ENCODE measurements around the gene BCR. TPM values are rescaled to one million over a fixed set of nuclear protein-coding genes. Genes with fewer than 3 reads are reported as not detected.

The BCR gene
- total RNA-seq, 2 donors from 2014 or later, result 27.0 to 41.3 TPM

DNA sequence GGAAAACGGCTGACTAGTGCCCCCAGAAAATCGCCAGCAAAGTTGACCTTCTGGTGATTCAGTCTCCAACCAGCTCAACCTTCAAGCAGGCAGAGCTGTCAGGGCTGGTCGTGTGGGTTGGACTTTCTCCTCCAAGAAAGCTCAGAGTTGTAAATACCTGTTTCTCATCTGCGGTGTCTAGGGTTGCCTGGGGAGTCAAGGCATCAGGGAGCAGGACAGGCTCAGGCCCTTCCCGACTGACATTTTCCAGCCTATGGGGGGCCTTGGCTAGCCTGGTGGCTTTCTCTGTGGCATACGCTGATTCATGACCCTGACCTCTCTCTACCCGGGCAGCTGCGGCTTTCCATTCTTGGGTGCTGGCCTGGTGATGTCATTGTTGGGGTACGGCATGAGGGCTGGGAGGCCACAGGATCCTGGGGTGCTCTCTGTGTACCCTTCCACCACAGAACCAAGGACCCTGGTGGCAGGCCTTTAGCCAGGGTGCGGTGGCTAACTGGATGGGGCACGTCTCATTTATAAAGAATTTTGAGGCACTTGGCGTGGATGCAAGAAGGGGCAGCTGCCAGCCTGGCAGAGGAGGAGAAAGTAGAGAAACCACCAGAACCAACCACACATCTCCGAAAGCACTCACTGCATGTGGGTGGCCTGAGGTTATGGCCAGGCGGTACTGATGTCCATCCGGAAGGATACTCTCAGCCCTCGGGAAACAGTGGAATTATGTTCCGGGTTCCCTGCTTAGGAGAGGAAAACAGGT is 64.9 kb downstream of the BCR start:
- H3K9me3 ChIP-seq, result no peaks in the 10 kb centered on the region
- H3K4me1 ChIP-seq, result peaks cover 0 to 8% of the 10 kb centered on the region in 2 donors
- no peaks in the 10 kb centered on the region for H3K27me3 ChIP-seq
- no peak overlapping the region for H3K27ac ChIP-seq
- H3K36me3 ChIP-seq, result no peaks in the 10 kb centered on the region
- no peak overlapping the region for H3K4me3 ChIP-seq
- no peak for DNase-seq (ENCODE audit: low spot score)
- TF ChIP-seq, protein P1, sequence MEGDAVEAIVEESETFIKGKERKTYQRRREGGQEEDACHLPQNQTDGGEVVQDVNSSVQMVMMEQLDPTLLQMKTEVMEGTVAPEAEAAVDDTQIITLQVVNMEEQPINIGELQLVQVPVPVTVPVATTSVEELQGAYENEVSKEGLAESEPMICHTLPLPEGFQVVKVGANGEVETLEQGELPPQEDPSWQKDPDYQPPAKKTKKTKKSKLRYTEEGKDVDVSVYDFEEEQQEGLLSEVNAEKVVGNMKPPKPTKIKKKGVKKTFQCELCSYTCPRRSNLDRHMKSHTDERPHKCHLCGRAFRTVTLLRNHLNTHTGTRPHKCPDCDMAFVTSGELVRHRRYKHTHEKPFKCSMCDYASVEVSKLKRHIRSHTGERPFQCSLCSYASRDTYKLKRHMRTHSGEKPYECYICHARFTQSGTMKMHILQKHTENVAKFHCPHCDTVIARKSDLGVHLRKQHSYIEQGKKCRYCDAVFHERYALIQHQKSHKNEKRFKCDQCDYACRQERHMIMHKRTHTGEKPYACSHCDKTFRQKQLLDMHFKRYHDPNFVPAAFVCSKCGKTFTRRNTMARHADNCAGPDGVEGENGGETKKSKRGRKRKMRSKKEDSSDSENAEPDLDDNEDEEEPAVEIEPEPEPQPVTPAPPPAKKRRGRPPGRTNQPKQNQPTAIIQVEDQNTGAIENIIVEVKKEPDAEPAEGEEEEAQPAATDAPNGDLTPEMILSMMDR (IDR thresholded peaks at IDR 0.05), result no peak

DNA sequence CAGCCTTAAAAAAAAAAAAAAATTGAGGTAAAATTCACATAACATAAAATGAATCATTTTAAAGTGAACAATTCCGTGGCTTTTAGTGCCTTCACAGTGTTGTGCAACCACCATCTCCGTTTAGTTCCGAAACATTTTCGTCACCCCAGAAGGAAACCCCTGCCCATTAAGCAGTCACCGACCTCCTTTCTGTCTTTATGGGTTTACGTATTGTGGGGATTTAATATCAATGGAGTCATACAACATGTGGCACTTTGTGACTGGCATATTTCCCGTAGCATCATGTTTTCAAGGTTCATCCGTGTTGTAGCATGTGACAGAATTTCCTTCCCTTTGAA is 65.5 kb downstream of the BCR start:
- Histone ChIP-seq H3K36me3 (no peaks in the 10 kb centered on the region), H3K27me3 (no peaks in the 10 kb centered on the region), H3K27ac (no peak overlapping the region), H3K4me3 (no peak overlapping the region), H3K4me1 (peaks cover 0 to 8% of the 10 kb centered on the region in 2 donors), H3K9me3 (no peaks in the 10 kb centered on the region)
- DNase-seq (ENCODE audit: low spot score), result no peak
- TF ChIP-seq, protein P1 (IDR thresholded peaks at IDR 0.05), result no peak

DNA sequence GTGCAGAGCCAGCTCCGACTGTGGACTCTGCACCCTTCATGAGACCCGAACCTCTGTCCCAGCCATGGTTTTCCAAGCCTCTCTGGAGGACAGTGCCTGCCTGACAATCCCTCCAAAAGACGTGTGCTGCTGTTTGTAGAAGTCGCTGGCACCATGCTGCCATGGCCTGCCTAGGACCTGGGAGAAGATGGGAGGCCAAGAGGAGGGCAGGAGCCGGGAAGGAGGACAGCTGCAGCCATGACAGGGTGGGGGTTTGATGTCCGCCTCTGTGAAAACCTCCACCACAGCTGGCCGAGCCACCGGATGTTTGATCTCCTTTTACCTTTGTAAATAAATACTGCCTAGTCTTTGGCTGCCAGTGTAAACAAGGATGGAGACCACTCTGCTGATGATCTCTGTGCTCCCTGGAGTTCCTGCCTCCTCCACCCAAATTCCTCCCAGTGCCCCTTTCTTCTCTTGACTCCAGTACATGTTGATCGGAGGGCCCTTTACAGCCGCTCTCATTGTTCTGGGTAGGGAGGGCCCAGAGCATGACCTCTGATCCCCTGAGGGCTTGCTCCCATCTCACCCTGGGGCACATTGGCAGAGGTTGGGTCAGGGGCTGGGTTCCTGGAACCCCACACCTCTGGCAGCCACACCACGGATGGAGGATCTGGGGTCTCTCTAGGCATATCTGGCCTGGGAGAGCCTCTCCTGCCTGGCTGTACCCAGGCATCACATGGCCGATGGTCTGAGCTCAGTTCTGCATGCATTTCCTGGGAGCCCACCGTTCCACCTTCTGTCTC is 66.9 kb downstream of the BCR start:
- H3K27ac ChIP-seq, result no peak overlapping the region
- TF ChIP-seq, protein P1 (IDR thresholded peaks at IDR 0.05), result no peak

DNA sequence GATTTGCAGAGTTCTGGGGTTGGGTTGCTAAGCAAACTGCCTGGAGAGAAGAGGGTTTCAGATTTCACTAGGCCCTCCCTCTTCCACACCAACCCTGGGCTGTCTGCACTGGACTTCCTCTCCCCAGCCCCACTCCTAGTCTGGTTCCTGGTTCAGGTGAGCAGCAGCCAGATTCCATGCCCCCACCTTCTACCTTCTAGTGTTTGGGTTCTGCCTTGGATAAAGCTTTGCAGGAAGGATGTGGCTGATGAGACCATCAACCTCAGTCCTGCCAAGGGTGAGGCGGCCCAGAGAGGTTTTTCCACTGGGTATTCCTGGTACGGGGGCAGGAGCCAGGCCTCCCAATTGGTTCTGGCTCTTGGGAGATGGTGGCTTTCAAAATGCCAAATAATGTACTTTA is 68.3 kb downstream of the BCR start:
- DNase-seq (ENCODE audit: low spot score), result no peak
- Histone ChIP-seq H3K36me3 (no peaks in the 10 kb centered on the region), H3K9me3 (no peaks in the 10 kb centered on the region), H3K27ac (no peak overlapping the region), H3K27me3 (no peaks in the 10 kb centered on the region), H3K4me3 (no peak overlapping the region), H3K4me1 (peaks cover 0 to 5% of the 10 kb centered on the region in 2 donors)
- TF ChIP-seq, protein P1 (IDR thresholded peaks at IDR 0.05), result no peak

More for the DNA sequence above, 66.9 kb downstream of the BCR start:
- no peaks in the 10 kb centered on the region for H3K27me3 ChIP-seq
- H3K4me3 ChIP-seq, result no peak overlapping the region
- H3K4me1 ChIP-seq, result peaks cover 0 to 5% of the 10 kb centered on the region in 2 donors
- no peaks in the 10 kb centered on the region for H3K36me3 ChIP-seq
- DNase-seq (ENCODE audit: low spot score), result no peak
- no peaks in the 10 kb centered on the region for H3K9me3 ChIP-seq

DNA sequence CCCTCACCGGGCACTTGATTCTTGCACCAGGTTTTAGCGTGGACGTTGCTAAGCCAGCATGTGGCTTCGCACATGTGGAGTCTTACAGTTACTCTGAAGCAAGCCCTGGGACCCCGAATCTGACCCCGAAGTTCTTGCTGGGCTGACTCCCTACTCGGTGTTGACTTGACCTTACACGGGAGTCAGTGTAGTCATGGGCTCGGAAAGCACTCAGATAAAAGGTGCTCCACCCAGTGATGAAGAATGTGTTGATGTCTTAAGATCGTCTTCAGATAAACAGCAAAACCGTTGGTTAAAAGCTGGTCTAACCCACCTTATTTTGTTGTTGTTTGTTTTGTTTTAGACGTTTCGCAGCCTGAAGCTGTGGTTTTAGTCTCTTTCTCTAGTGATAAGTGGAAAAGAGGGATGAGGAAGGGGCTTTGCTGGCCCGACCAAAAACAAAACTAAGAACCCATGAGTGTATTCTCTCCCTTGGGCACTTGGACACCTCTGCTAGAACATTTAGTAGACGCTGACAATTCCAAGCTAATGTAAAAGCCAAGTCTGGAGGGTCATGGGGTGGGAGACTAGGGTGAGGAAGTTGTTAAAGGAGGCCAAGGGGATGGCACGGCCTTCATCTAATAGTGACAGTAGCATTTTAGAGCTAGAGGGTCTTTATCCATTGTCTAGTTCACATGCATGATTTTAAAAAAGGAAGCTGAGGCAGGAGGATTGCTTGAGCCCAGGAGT is 69.9 kb downstream of the BCR start:
- TF ChIP-seq, protein P1 (IDR thresholded peaks at IDR 0.05), result no peak
- no peak overlapping the region for H3K27ac ChIP-seq
- no peaks in the 10 kb centered on the region for H3K9me3 ChIP-seq
- no peak overlapping the region for H3K4me3 ChIP-seq
- H3K27me3 ChIP-seq, result no peaks in the 10 kb centered on the region
- H3K4me1 ChIP-seq, result peaks cover 0 to 5% of the 10 kb centered on the region in 2 donors
- H3K36me3 ChIP-seq, result peaks cover 6% of the 10 kb centered on the region
- DNase-seq (ENCODE audit: low spot score), result no peak

Measured in right atrium auricular region (tissue), 2 donors.